Testis (tissue), 3 donors: Measurements from ENCODE around the gene DES. TPM values are rescaled to one million over a fixed set of nuclear protein-coding genes. Genes with fewer than 3 reads are reported as not detected.

Experiments used
- DNase-seq: peaks from one replicate; pipeline ENCODE4 v3.0.0-alpha.2; 2019
- H3K27ac ChIP-seq, 2 donors: fragments of 200-600 bp; sonication (generic); one replicate each; pipeline ENCODE4 v1.5.1; 2019
- H3K27me3 ChIP-seq: fragments of 200-600 bp; sonication (generic); one replicate; pipeline ENCODE4 v1.5.1; 2019
- H3K36me3 ChIP-seq: fragments of 200-600 bp; sonication (generic); one replicate; pipeline ENCODE4 v1.5.1; 2017; ENCODE audit warnings: low read depth; ENCODE audit errors: missing control alignments
- H3K4me1 ChIP-seq: fragments of 200-600 bp; sonication (generic); one replicate; pipeline ENCODE4 v1.5.1; 2019
- H3K4me3 ChIP-seq, 2 donors: fragments of 200-600 bp; sonication (generic); one replicate each; pipeline ENCODE4 v1.5.1; 2017 to 2019
- H3K9me3 ChIP-seq: fragments of 200-600 bp; sonication (generic); one replicate; pipeline ENCODE4 v1.5.1; 2017
- POLR2A ChIP-seq: fragments of 450-650 bp; IDR thresholded peaks from one replicate; pipeline ENCODE4 v1.6.1; 2017; ENCODE audit warnings: antibody characterized with exemption, mild to moderate bottlenecking, moderate library complexity
- WGBS, 2 donors: methylation state at CpG; one replicate each; pipeline ENCODE4 v1.1.5; 2018; 5-methylcytosine and 5-hydroxymethylcytosine counted together
- intact Hi-C: fragments of 100-400 bp; cut with DNase I; formaldehyde crosslinking; loops from one replicate; pipeline ENCODE4 v1.15.1; 2023; ENCODE audit warnings: low total_unique reads
- polyA plus RNA-seq: library from polyadenylated mRNA; stranded (reverse); fragments of 350-450 nt; fragmentation: Illumina TruSeq; extraction: RNeasy Lipid Tissue Mini Kit (QIAGEN cat#74804); gene quantifications from one replicate; pipeline ENCODE4 v1.2.3, GENCODE V29; 2014; ENCODE audit warnings: low read depth, low replicate concordance; ENCODE audit not compliant: insufficient read depth
- total RNA-seq, 2 donors: library from RNA; depleted of rRNA; stranded (reverse); fragments of >200 nt; gene quantifications; one replicate each; pipeline ENCODE4 v1.2.3, GENCODE V29; 2016
- TF ChIP-seq, protein P1 (sequence below), 3 experiments: fragments of 450-650 bp in 2 of 3; fragments of 200-600 bp in 1 of 3; sonication (generic) in 1 of 3; IDR thresholded peaks; one replicate each; pipeline ENCODE4 v1.5.1; 2016 to 2019; ENCODE audit warnings: antibody characterized with exemption in 3 of 3, mild to moderate bottlenecking in 2 of 3, moderate library complexity in 1 of 3

Gene DES
- total and polyA plus RNA-seq, 3 donors from 2014 or later = 17.6 to 199 (median 33.3) TPM

DNA sequence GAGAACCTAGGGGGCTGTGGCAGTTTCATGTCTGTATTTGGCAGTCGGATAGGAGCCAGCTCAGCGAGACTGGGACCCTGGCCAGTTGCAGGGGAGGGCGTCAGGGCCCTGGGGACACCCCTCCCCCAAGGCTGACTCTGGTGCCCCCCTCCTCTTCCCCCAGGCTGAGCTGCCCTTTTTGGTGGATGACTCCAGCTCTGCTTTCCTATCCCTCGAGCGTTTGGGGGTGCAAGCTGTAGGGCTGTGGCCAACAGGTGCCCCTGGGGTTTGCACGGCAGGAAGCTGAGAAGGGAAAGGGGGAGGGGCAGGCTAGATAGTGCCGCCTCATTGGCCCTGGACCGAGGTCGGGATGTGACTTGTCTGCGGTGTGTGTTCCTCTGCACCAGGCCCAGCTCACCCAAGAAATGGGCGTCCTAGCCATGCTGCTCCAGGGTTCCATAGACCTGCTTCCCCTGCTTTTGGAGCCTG is 42.9 kb downstream of the DES start:
- no peak for DNase-seq
- no peaks in the 10 kb centered on the region for H3K36me3 ChIP-seq
- peak overlapping the region; percentile 72 for H3K27ac ChIP-seq

DNA sequence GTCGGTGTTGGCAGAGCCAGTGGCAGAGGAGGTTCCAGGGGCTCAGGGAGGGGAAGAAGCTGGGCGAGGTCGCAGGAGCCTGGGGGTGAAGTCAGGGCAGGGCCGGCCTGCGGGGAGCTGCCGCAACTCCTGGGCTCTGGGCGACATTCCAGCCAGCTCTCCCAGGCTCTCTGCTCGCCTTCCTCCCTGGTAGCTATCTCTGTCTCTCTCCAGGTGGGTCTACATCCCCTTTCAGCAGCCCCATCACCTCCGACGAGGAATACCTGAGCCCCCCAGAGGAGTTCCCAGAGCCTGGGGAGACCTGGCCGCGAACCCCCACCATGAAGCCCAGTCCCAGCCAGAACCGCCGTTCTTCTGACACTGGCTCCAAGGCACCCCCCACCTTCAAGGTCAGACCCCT is 43.5 kb downstream of the DES start:
- Histone ChIP-seq H3K4me1 (peaks cover 26% of the 10 kb centered on the region), H3K9me3 (no peaks in the 10 kb centered on the region), H3K36me3 (no peaks in the 10 kb centered on the region), H3K4me3 (no peak overlapping the region), H3K27ac (no peak overlapping the region), H3K27me3 (no peaks in the 10 kb centered on the region)
- no peak for DNase-seq
- no peak for TF ChIP-seq POLR2A
- TF ChIP-seq, protein P1, sequence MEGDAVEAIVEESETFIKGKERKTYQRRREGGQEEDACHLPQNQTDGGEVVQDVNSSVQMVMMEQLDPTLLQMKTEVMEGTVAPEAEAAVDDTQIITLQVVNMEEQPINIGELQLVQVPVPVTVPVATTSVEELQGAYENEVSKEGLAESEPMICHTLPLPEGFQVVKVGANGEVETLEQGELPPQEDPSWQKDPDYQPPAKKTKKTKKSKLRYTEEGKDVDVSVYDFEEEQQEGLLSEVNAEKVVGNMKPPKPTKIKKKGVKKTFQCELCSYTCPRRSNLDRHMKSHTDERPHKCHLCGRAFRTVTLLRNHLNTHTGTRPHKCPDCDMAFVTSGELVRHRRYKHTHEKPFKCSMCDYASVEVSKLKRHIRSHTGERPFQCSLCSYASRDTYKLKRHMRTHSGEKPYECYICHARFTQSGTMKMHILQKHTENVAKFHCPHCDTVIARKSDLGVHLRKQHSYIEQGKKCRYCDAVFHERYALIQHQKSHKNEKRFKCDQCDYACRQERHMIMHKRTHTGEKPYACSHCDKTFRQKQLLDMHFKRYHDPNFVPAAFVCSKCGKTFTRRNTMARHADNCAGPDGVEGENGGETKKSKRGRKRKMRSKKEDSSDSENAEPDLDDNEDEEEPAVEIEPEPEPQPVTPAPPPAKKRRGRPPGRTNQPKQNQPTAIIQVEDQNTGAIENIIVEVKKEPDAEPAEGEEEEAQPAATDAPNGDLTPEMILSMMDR (IDR thresholded peaks at IDR 0.05) = no peak
- WGBS, 2 donors = 74 to 86% methylated on average over 9 to 14 of the region's 14 CpGs
- intact Hi-C loops = no loop called here

More for the DNA sequence above, 42.9 kb downstream of the DES start:
- Histone ChIP-seq H3K27me3 (no peaks in the 10 kb centered on the region), H3K9me3 (no peaks in the 10 kb centered on the region), H3K4me3 (no peak overlapping the region), H3K4me1 (peaks cover 26% of the 10 kb centered on the region)
- intact Hi-C loops = no loop called here
- no peak for TF ChIP-seq POLR2A
- TF ChIP-seq, protein P1 (IDR thresholded peaks at IDR 0.05) = no peak
- WGBS, 2 donors = 31 to 39% methylated on average over 9 to 11 of the region's 11 CpGs

DNA sequence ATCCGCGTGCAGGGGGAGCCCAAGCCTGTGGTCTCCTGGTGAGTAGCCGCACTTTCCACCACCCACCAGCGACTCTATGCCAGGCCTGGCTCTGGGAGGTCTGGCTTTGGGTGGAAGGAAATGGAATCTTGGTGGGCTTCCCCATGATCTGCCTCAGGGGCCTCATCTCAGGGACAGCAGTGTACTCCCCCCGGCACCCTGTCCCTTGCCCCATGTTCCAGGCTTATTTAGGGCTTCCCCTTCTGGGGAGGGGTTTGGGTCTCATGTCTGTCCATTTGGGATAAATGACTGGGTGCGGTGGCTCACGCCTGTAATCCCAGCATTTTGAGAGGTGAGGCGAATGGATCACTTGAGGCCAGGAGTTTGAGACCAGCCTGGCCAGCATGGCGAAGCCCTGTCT is 44.2 kb downstream of the DES start:
- no peak for TF ChIP-seq POLR2A
- TF ChIP-seq, protein P1 (IDR thresholded peaks at IDR 0.05) = no peak
- intact Hi-C loops = no loop called here
- Histone ChIP-seq H3K9me3 (no peaks in the 10 kb centered on the region), H3K27ac (no peak overlapping the region), H3K36me3 (no peaks in the 10 kb centered on the region), H3K4me3 (no peak overlapping the region), H3K27me3 (no peaks in the 10 kb centered on the region), H3K4me1 (peaks cover 26% of the 10 kb centered on the region)
- DNase-seq = no peak
- WGBS, 2 donors = 86 to 90% methylated on average over 2 to 9 of the region's 9 CpGs

DNA sequence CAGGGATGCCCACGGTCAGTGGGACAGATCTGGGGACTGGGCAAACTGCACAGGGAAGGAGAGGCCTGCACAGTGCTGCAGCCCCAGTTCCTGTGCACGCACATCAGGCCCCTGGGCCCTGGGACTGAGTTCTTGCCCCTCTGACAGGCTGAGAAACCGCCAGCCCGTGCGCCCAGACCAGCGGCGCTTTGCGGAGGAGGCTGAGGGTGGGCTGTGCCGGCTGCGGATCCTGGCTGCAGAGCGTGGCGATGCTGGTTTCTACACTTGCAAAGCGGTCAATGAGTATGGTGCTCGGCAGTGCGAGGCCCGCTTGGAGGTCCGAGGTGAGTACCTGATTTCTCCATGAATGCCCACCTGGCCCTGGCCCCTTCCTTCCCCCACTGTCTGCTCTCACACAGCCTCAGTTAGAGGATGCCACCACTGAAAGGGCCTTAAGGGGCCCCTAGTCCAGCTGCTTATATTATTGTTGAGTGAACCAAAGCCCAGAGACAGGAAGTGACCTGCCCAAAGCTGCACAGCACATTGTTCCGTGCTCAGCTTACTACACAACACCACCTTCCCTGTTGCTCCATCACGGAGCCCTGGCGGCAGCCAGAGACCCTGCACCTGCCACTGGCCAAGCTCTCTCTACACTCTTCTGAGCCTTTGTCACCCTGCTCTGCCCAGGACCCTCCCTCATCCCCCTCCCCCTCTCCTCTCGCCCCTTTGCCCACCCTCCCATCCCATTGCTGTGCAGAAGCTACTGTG is 46.3 kb downstream of the DES start:
- intact Hi-C loops = no loop called here
- no peak for DNase-seq
- H3K9me3 ChIP-seq = no peaks in the 10 kb centered on the region
- H3K27me3 ChIP-seq = no peaks in the 10 kb centered on the region
- WGBS, 2 donors = 87 to 92% methylated on average over 6 to 20 of the region's 21 CpGs
- no peaks in the 10 kb centered on the region for H3K36me3 ChIP-seq
- H3K4me3 ChIP-seq = no peak overlapping the region
- H3K27ac ChIP-seq = no peak overlapping the region
- H3K4me1 ChIP-seq = peaks cover 24% of the 10 kb centered on the region
- TF ChIP-seq POLR2A = no peak
- TF ChIP-seq, protein P1 (IDR thresholded peaks at IDR 0.05) = no peak
